ENCODE measurements around the gene C1orf174. TPM values are rescaled to one million over a fixed set of nuclear protein-coding genes. Genes with fewer than 3 reads are reported as not detected.

The C1orf174 gene
- total RNA-seq, 1 experiment from 2014 or later: 22.1 TPM

DNA sequence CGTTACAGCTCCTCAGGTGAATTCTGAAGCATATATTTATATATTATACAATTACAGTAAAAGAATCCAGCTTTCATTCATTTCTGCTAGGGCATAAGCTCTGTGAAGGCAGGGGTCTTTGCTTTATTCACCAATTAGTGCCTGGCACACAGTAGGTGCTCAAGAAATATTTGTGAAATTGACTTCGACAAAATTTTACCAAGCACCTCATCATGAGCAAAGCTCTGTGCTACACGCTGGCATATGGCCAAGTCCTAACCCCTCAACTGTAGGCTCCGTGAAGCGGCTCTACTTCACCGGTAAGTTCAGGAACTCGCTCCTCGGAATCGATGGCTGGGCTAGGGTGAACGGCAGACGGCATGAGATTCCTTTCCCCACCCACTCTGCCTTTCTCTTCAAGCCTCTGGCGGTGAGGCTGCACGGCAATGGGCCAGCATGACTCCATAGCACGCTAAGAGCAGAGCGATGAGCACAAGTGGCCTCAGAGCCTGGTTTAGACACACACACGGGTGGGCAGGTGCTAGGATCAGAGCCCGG, 8.7 kb downstream of the C1orf174 start:
- no peak for DNase-seq
- Histone ChIP-seq H3K9me2 (ENCODE audit: insufficient read depth) (no peaks in the 10 kb centered on the region), H3K79me2 (ENCODE audit: low read depth) (peaks cover 26% of the 10 kb centered on the region), H3K4me2 (no peak overlapping the region), H4K20me1 (ENCODE audit: insufficient read depth) (peaks cover 30% of the 10 kb centered on the region), H3F3A (ENCODE audit: insufficient read depth, low read depth) (0 out of 2 replicates have a peak, but pooled peaks cover 4% of the 10 kb centered on the region), H2AFZ (no peak overlapping the region), H3K9me3 (ENCODE audit: insufficient read depth, low read depth) (no peaks in the 10 kb centered on the region), H3K27me3 (ENCODE audit: insufficient read depth, low read depth) (no peaks in the 10 kb centered on the region), H3K4me3 (no peak overlapping the region), H3K4me1 (replicated peaks; ENCODE audit: insufficient read depth) (no peaks in the 10 kb centered on the region), H3K27ac (no peak overlapping the region), H3K36me3 (ENCODE audit: low read depth) (peaks cover 3% of the 10 kb centered on the region; the same call in 1 of the 2 replicates)
- BruUV-seq (replicated peaks): no TSS peak
- intact Hi-C loops (cut with micrococcal nuclease; ENCODE audit: unreplicated experiment): no loop called here
- TF ChIP-seq EZH2 (IDR thresholded peaks at IDR 0.05; ENCODE audit: low read depth): no peak
- TF ChIP-seq, protein P1, sequence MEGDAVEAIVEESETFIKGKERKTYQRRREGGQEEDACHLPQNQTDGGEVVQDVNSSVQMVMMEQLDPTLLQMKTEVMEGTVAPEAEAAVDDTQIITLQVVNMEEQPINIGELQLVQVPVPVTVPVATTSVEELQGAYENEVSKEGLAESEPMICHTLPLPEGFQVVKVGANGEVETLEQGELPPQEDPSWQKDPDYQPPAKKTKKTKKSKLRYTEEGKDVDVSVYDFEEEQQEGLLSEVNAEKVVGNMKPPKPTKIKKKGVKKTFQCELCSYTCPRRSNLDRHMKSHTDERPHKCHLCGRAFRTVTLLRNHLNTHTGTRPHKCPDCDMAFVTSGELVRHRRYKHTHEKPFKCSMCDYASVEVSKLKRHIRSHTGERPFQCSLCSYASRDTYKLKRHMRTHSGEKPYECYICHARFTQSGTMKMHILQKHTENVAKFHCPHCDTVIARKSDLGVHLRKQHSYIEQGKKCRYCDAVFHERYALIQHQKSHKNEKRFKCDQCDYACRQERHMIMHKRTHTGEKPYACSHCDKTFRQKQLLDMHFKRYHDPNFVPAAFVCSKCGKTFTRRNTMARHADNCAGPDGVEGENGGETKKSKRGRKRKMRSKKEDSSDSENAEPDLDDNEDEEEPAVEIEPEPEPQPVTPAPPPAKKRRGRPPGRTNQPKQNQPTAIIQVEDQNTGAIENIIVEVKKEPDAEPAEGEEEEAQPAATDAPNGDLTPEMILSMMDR (conservative IDR thresholded peaks at IDR 0.05): no peak
- ChIA-PET POLR2A (ENCODE audit: unreplicated experiment) (no interaction called here), CTCF (no interaction called here)

DNA sequence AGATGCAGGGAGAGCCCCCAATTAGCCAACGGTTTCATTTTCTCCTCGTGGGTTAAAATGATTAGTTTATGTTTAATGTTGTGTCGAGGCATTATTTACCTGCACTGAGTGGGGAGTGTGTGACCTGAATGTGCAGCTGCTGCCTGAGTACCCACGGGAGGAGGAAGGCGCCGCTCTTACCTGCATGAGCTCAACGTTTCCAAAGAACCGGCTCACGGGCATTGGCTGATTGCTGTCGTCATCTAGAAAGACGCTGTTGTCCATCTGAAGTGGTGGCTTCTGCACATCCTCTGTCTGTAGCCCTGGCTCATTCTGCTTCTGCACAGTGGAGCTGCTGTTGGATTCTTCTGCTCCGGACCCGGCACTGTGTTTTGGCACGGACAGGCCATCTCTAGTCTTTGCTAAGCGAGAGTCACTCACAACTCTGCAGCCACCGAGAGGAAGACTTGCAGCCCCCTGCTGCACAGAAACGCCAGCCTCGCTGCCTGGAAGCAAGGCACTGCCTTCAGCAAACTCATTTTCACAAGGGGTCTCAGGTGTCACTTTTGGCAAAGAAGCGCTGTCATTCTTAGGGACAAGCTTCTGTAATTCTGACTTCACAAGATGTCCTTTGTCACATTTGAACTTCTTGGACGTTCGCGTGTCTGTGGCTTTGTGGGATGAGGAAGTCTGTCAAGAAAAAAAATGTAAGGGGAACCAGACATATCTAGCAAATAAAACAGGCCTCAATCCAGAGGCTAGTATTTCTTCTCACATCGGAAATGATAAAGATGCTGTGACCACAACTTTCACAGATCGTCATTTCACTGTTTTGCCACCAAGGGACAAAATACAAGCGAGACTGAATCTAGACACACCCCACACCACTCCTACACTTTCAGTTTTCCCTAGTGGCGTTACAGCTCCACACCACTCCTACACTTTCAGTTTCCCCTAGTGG, 9.4 kb downstream of the C1orf174 start:
- DNase-seq: no peak
- Histone ChIP-seq H3K4me3 (no peak overlapping the region), H3K4me2 (no peak overlapping the region), H3K27ac (no peak overlapping the region), H2AFZ (no peak overlapping the region), H3K36me3 (ENCODE audit: low read depth) (peaks cover 3% of the 10 kb centered on the region; the same call in 1 of the 2 replicates), H3K27me3 (ENCODE audit: insufficient read depth, low read depth) (no peaks in the 10 kb centered on the region), H3K4me1 (replicated peaks; ENCODE audit: insufficient read depth) (no peaks in the 10 kb centered on the region), H3F3A (ENCODE audit: insufficient read depth, low read depth) (0 out of 2 replicates have a peak, but pooled peaks cover 4% of the 10 kb centered on the region), H3K9me3 (ENCODE audit: insufficient read depth, low read depth) (no peaks in the 10 kb centered on the region), H4K20me1 (ENCODE audit: insufficient read depth) (peaks cover 23% of the 10 kb centered on the region), H3K9me2 (ENCODE audit: insufficient read depth) (no peaks in the 10 kb centered on the region), H3K79me2 (ENCODE audit: low read depth) (peaks cover 18% of the 10 kb centered on the region)
- no peak for TF ChIP-seq EZH2 (IDR thresholded peaks at IDR 0.05; ENCODE audit: low read depth)
- TF ChIP-seq, protein P1 (conservative IDR thresholded peaks at IDR 0.05): no peak
- ChIA-PET CTCF (no interaction called here), POLR2A (ENCODE audit: unreplicated experiment) (no interaction called here)
- intact Hi-C loops (cut with micrococcal nuclease; ENCODE audit: unreplicated experiment): no loop called here
- BruUV-seq (replicated peaks): no TSS peak

DNA sequence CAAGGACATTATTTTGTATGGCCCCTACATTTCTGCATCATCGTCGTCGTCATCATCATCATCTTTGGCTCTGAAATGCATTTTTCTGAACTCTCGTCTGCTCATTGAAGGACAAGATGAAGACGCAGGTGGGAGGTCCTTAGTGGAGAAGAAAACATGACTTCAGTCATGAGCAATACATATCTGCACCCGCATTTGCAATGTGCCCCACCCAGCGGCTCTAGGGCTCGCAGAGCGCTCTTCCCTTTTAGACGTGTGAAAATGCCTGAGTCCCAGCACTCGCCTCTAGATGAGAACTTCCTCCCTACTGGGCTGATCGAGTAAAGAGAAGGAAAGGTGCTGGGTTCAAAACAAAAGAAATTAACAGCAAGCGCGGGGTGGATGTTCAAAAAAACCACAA, 10.1 kb downstream of the C1orf174 start:
- no peaks in the 10 kb centered on the region for H3K4me1 ChIP-seq (replicated peaks; ENCODE audit: insufficient read depth)
- POLR2A ChIA-PET (ENCODE audit: unreplicated experiment): no interaction called here
- H2AFZ ChIP-seq: no peak overlapping the region
- no peak for DNase-seq
- intact Hi-C loops (cut with micrococcal nuclease; ENCODE audit: unreplicated experiment): no loop called here
- H3K79me2 ChIP-seq (ENCODE audit: low read depth): peaks cover 11% of the 10 kb centered on the region
- no peaks in the 10 kb centered on the region for H3K27me3 ChIP-seq (ENCODE audit: insufficient read depth, low read depth)
- CTCF ChIA-PET: no interaction called here
- peaks cover 17% of the 10 kb centered on the region for H4K20me1 ChIP-seq (ENCODE audit: insufficient read depth)
- H3F3A ChIP-seq (ENCODE audit: insufficient read depth, low read depth): 0 out of 2 replicates have a peak, but pooled peaks cover 4% of the 10 kb centered on the region
- H3K27ac ChIP-seq: no peak overlapping the region
- no peak for TF ChIP-seq EZH2 (IDR thresholded peaks at IDR 0.05; ENCODE audit: low read depth)
- TF ChIP-seq, protein P1 (conservative IDR thresholded peaks at IDR 0.05): no peak
- peaks cover 3% of the 10 kb centered on the region; the same call in 1 of the 2 replicates for H3K36me3 ChIP-seq (ENCODE audit: low read depth)
- no peaks in the 10 kb centered on the region for H3K9me3 ChIP-seq (ENCODE audit: insufficient read depth, low read depth)
- H3K4me3 ChIP-seq: no peak overlapping the region
- BruUV-seq (replicated peaks): no TSS peak
- no peak overlapping the region for H3K4me2 ChIP-seq
- no peaks in the 10 kb centered on the region for H3K9me2 ChIP-seq (ENCODE audit: insufficient read depth)

Measured in PC-9 (cell line).